ENCODE results near the gene ARHGAP22.

DNA sequence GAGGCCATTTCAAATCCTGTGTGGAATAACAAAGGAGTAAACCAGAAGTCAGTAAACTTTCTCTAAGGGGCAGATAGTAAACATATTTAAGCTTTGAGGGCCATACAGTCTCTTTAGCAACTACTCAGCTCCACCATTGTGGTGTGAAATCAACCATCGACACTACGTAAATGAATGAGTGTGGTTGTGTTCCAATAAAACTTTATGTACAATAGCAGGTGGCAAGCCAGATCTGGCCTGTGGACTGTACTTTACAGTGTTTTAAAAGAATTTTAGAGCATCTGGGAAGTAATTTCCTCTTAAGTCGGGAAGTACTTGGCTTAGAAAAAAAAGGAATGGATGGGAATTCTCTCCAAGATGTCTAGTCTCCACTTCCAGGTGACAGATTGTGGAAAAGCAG lies 71.3 kb downstream of the ARHGAP22 start:
- TF ChIP-seq CTCF (IDR thresholded peaks at IDR 0.05; ENCODE audit: insufficient read depth, low read length) (no peak), POLR2AphosphoS5 (IDR thresholded peaks at IDR 0.05; ENCODE audit: low read depth) (no peak), SPI1 (IDR thresholded peaks at IDR 0.05; ENCODE audit: borderline replicate concordance, low read depth) (no peak)
- TF ChIP-seq, protein P1, sequence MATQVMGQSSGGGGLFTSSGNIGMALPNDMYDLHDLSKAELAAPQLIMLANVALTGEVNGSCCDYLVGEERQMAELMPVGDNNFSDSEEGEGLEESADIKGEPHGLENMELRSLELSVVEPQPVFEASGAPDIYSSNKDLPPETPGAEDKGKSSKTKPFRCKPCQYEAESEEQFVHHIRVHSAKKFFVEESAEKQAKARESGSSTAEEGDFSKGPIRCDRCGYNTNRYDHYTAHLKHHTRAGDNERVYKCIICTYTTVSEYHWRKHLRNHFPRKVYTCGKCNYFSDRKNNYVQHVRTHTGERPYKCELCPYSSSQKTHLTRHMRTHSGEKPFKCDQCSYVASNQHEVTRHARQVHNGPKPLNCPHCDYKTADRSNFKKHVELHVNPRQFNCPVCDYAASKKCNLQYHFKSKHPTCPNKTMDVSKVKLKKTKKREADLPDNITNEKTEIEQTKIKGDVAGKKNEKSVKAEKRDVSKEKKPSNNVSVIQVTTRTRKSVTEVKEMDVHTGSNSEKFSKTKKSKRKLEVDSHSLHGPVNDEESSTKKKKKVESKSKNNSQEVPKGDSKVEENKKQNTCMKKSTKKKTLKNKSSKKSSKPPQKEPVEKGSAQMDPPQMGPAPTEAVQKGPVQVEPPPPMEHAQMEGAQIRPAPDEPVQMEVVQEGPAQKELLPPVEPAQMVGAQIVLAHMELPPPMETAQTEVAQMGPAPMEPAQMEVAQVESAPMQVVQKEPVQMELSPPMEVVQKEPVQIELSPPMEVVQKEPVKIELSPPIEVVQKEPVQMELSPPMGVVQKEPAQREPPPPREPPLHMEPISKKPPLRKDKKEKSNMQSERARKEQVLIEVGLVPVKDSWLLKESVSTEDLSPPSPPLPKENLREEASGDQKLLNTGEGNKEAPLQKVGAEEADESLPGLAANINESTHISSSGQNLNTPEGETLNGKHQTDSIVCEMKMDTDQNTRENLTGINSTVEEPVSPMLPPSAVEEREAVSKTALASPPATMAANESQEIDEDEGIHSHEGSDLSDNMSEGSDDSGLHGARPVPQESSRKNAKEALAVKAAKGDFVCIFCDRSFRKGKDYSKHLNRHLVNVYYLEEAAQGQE (IDR thresholded peaks at IDR 0.05; ENCODE audit: insufficient replicate concordance, low read depth) = no peak
